Uterus (tissue), 4 donors: ENCODE data around the gene CAMSAP3. TPM values are rescaled to one million over a fixed set of nuclear protein-coding genes. Genes with fewer than 3 reads are reported as not detected.

Source experiments
- DNase-seq, 2 donors: peaks; one replicate each; pipeline ENCODE4 v3.0.0-alpha.2; 2019 to 2020
- H3K27ac ChIP-seq, 2 donors: fragments of 200-600 bp; sonication (generic); 1 replicate in 1 of 2; 2 replicates in 1 of 2; pipeline ENCODE4 v1.5.1; 2016 to 2018
- H3K27me3 ChIP-seq, 2 donors: fragments of 200-600 bp; sonication (generic); one replicate each; pipeline ENCODE4 v1.5.1; 2018 to 2019; ENCODE audit warnings: control low read depth in 1 of 2
- H3K36me3 ChIP-seq, 2 donors: fragments of 200-600 bp; sonication (generic); one replicate each; pipeline ENCODE4 v1.5.1; 2019; ENCODE audit warnings: control low read depth in 1 of 2
- H3K4me1 ChIP-seq, 2 donors: fragments of 200-600 bp; sonication (generic); one replicate each; pipeline ENCODE4 v1.5.1; 2018 to 2019; ENCODE audit warnings: control low read depth in 1 of 2
- H3K4me3 ChIP-seq, 2 donors: fragments of 200-600 bp; sonication (generic); 1 replicate in 1 of 2; 2 replicates in 1 of 2; pipeline ENCODE4 v1.5.1; 2018 to 2019; ENCODE audit warnings: mild to moderate bottlenecking in 1 of 2
- H3K9me3 ChIP-seq, 2 donors: fragments of 200-600 bp; sonication (generic); one replicate each; pipeline ENCODE4 v1.5.1; 2019; ENCODE audit warnings: control low read depth in 1 of 2
- POLR2A ChIP-seq, 2 donors: fragments of 450-650 bp; IDR thresholded peaks; one replicate each; pipeline ENCODE4 v1.6.1; 2016; ENCODE audit warnings: antibody characterized with exemption in 2 of 2, mild to moderate bottlenecking in 1 of 2, moderate library complexity in 1 of 2
- intact Hi-C: fragments of 100-400 bp; cut with DNase I; formaldehyde crosslinking; loops from one replicate; pipeline ENCODE4 v1.15.1; 2023; ENCODE audit warnings: low total_unique reads
- total RNA-seq, 4 donors: library from RNA; depleted of rRNA in 3 of 4; stranded (reverse); fragments of >200 nt in 3 of 4; gene quantifications; one replicate each; pipeline versions ENCODE4 v1.1.0 to v1.2.4, GENCODE V29; 2014 to 2023
- TF ChIP-seq, protein P1 (sequence below), 4 experiments: fragments of 200-600 bp in 2 of 4; fragments of 450-650 bp in 2 of 4; sonication (generic) in 2 of 4; IDR thresholded peaks; one replicate each; pipeline ENCODE4 v1.5.1; 2016 to 2019; ENCODE audit warnings: antibody characterized with exemption in 4 of 4, mild to moderate bottlenecking in 2 of 4, moderate library complexity in 1 of 4
- donor health status: DM: yes; HTN: yes; CAD: no.

Gene CAMSAP3
- total RNA-seq, 4 donors from 2014 or later = 0.26 to 3.5 (median 0.47) TPM

DNA sequence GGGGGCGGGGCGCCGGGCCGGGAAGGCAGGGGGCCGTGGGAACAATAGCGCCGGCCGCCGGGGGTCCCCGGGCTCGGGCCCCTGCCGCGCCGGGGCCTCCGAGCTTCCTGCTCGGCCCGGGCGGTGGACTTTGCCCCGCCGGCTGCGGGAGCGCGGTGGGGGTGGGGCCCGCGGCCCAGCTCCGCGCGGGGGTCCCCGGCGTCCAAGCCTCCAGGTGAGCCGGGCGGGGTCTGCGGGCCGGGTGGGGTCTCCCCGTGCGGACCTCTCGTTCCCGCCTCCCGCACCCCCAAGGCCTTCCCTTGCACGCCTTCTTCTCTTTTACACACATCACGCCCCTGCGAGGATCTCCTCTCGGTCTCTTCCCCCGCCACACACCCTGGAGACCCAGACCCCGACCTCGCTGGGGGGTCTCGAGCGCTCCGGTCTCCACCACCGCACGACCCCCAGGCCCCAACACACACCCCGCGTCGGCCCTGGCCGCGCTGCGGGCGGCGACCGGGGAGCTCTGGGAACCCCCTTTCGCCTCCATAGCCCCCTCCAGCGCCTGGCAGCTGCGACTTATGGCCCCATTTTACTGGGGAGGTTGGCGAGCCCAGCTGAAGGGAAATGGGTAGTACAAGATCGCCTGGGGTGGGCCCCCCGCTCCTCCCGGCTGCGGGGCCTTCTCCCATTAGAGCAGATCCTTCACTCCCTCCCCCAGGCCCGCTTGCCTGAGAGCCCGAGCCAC is 711 bp downstream of the CAMSAP3 start:
- Histone ChIP-seq H3K36me3 (no peaks in the 10 kb centered on the region), H3K4me1 (peaks cover 0 to 8% of the 10 kb centered on the region in 2 donors), H3K27me3 (peaks cover 0 to 15% of the 10 kb centered on the region in 2 donors), H3K27ac (no peak overlapping the region), H3K9me3 (no peaks in the 10 kb centered on the region), H3K4me3 (no peak overlapping the region)
- no peak for TF ChIP-seq POLR2A (IDR thresholded peaks at IDR 0.05)
- TF ChIP-seq, protein P1, sequence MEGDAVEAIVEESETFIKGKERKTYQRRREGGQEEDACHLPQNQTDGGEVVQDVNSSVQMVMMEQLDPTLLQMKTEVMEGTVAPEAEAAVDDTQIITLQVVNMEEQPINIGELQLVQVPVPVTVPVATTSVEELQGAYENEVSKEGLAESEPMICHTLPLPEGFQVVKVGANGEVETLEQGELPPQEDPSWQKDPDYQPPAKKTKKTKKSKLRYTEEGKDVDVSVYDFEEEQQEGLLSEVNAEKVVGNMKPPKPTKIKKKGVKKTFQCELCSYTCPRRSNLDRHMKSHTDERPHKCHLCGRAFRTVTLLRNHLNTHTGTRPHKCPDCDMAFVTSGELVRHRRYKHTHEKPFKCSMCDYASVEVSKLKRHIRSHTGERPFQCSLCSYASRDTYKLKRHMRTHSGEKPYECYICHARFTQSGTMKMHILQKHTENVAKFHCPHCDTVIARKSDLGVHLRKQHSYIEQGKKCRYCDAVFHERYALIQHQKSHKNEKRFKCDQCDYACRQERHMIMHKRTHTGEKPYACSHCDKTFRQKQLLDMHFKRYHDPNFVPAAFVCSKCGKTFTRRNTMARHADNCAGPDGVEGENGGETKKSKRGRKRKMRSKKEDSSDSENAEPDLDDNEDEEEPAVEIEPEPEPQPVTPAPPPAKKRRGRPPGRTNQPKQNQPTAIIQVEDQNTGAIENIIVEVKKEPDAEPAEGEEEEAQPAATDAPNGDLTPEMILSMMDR (IDR thresholded peaks at IDR 0.05) = no peak
- intact Hi-C loops = no loop called here
- no peak for DNase-seq

DNA sequence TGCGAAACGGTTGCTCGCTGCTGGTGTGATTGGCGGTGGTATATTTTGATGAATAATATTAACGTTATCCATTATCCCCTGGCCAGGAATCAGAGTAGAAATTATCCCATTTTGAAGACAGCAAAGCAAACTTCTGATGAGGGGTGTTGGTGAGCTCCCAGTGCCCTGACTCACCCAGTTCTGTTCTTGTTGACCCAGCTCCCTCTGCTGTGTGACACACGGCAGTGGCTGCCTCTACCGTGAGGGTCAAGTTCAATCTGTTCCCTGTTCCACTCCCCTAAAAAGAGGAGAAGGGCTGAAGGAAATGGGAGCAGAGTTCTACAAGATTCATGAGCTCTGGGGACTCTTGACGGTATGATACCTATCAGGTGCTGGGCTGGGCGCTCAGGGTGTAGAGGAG is 2.0 kb downstream of the CAMSAP3 start:
- Histone ChIP-seq H3K27ac (no peak overlapping the region), H3K27me3 (peaks cover 0 to 19% of the 10 kb centered on the region in 2 donors), H3K9me3 (no peaks in the 10 kb centered on the region), H3K4me1 (peaks cover 0 to 8% of the 10 kb centered on the region in 2 donors), H3K4me3 (no peak overlapping the region), H3K36me3 (no peaks in the 10 kb centered on the region)
- no peak for TF ChIP-seq POLR2A (IDR thresholded peaks at IDR 0.05)
- TF ChIP-seq, protein P1 (IDR thresholded peaks at IDR 0.05) = no peak
- no peak for DNase-seq
- intact Hi-C loops = no loop called here

DNA sequence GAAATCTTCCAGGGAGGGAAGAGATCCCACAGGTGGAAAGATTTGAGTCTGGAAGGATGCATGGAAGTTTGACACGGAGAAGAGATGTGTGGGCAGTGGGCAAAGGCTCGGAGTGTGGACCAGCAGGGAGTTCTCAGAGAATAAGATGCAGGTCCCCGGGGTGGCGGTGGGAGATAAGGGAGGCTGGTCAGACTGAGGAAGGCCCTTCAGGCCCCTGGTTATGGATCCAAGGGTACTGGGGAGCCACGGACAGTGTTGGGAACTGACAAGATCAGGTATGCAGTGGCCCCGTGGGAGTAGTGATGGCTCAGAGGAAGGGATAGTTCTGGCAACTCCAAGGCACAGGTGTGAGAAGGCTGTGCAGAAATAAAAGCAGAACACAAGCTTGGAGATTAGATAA is 2.5 kb downstream of the CAMSAP3 start:
- intact Hi-C loops = no loop called here
- no peak for TF ChIP-seq POLR2A (IDR thresholded peaks at IDR 0.05)
- TF ChIP-seq, protein P1 (IDR thresholded peaks at IDR 0.05) = no peak
- peaks cover 0 to 19% of the 10 kb centered on the region in 2 donors for H3K27me3 ChIP-seq

DNA sequence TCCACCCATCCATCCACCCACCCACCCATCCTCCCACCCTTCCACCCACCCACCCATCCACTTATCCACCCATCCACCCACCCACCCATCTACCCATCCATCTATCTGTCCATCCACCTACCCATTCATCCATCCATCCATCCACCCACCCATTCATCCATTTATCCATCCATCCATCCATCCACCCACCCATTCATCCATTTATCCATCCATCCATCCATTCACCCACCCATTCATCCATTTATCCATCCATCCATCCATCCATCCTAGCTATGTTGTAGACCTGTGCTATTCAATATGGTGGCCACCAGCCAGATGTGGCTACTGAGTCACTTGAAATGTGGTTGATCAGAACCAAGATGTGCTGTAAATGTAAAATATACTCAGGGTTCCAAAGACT is 5.1 kb downstream of the CAMSAP3 start:
- Histone ChIP-seq H3K9me3 (no peaks in the 10 kb centered on the region), H3K4me1 (peaks cover 0 to 8% of the 10 kb centered on the region in 2 donors), H3K27ac (no peak overlapping the region), H3K4me3 (no peak overlapping the region), H3K27me3 (peaks cover 0 to 13% of the 10 kb centered on the region in 2 donors), H3K36me3 (no peaks in the 10 kb centered on the region)
- intact Hi-C loops = no loop called here
- TF ChIP-seq, protein P1 (IDR thresholded peaks at IDR 0.05) = no peak
- TF ChIP-seq POLR2A (IDR thresholded peaks at IDR 0.05) = no peak
- DNase-seq = no peak

More for the DNA sequence above, 2.5 kb downstream of the CAMSAP3 start:
- Histone ChIP-seq H3K4me1 (peaks cover 0 to 8% of the 10 kb centered on the region in 2 donors), H3K9me3 (no peaks in the 10 kb centered on the region), H3K27ac (no peak overlapping the region), H3K4me3 (no peak overlapping the region), H3K36me3 (no peaks in the 10 kb centered on the region)
- DNase-seq = no peak

DNA sequence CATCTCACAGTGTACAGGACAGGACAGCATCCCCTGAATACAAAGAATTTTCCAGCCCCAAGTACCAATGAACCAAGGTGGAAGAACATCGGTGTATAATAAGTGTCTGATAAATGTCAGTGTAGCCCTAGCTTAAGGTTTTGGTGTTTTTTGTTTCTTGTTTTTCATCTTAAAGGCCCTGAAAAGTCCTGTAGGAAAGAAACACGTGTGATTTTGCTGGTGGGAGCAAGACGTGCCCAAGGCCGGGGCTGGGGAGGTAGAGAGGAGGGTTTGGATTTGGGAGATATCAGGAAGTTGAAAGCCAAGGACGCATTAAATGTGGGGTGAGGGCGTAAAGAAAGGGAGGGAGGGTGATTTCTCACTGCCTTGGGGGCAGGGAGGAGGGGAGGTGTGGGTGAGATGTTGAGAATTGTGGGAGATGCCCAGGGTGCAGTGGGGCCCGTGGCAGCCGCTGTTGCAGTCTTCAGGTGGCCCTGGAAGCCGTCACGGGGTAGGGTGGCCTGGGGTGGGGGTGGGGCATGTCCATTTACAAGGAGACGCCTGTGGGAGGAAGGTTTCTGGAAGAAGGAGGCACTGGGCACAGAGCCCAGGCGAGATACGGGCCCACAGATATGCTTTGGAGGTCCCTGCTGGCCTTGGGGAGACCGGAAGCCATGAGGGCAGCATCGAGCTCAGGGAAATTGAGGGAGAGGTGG is 6.7 kb downstream of the CAMSAP3 start:
- intact Hi-C loops = no loop called here
- DNase-seq = no peak
- Histone ChIP-seq H3K27me3 (peaks cover 0 to 3% of the 10 kb centered on the region in 2 donors), H3K36me3 (no peaks in the 10 kb centered on the region), H3K9me3 (no peaks in the 10 kb centered on the region), H3K27ac (no peak overlapping the region), H3K4me1 (no peaks in the 10 kb centered on the region), H3K4me3 (no peak overlapping the region)
- TF ChIP-seq POLR2A (IDR thresholded peaks at IDR 0.05) = no peak
- TF ChIP-seq, protein P1 (IDR thresholded peaks at IDR 0.05) = no peak
